Renal cortex interstitium (tissue), 11 donors: ENCODE results near the gene MYO5A. TPM values are rescaled to one million over a fixed set of nuclear protein-coding genes. Genes with fewer than 3 reads are reported as not detected.
"Not testable (repeated sequence)": the region's sequence is repeated elsewhere in the genome, so short reads cannot be mapped to it uniquely, and the experiment has no call there.

Experiments
- DNase-seq, 11 donors: peaks; one replicate each; pipeline ENCODE4 v3.0.0-alpha.2; 2013; ENCODE audit warnings: low read depth in 9 of 11, low spot score in 4 of 11; ENCODE audit errors: extremely low read depth in 1 of 11
- polyA plus RNA-seq, 3 donors: library from polyadenylated mRNA; unstranded; fragments of 120-200 nt; gene quantifications; one replicate each; pipeline ENCODE4 v1.2.1, GENCODE V29; 2013; ENCODE audit not compliant: insufficient read length in 3 of 3

The MYO5A gene
- polyA plus RNA-seq, 3 donors = 7.4 to 9.7 (median 9.6) TPM

- DNase-seq = no peak
Measured at GRCh38 chr15:52515343-52515742, 13.3 kb downstream of the MYO5A start.

- DNase-seq = no peak
Measured at GRCh38 chr15:52514482-52514881, 14.2 kb downstream of the MYO5A start.

- not testable (repeated sequence) for DNase-seq
Measured at GRCh38 chr15:52512869-52513268, 15.8 kb downstream of the MYO5A start.

GRCh38 chr15:52511084-52511483, 17.6 kb downstream of the MYO5A start:
- no peak for DNase-seq

- no peak for DNase-seq
Measured at GRCh38 chr15:52509500-52510245, 19.0 kb downstream of the MYO5A start.

GRCh38 chr15:52506549-52506948, 22.1 kb downstream of the MYO5A start:
- DNase-seq = no peak

- DNase-seq = no peak
Measured at GRCh38 chr15:52505151-52505550, 23.5 kb downstream of the MYO5A start.

- DNase-seq = no peak
Measured at GRCh38 chr15:52503788-52504496, 24.7 kb downstream of the MYO5A start.

GRCh38 chr15:52502608-52503007, 26.1 kb downstream of the MYO5A start:
- DNase-seq = no peak

GRCh38 chr15:52499506-52499905, 29.2 kb downstream of the MYO5A start:
- DNase-seq = no peak

GRCh38 chr15:52498706-52499105, 30.0 kb downstream of the MYO5A start:
- no peak for DNase-seq

- DNase-seq = no peak
Measured at GRCh38 chr15:52496776-52497470, 31.8 kb downstream of the MYO5A start.

- no peak for DNase-seq
Measured at GRCh38 chr15:52496175-52496574, 32.5 kb downstream of the MYO5A start.

- no peak for DNase-seq
Measured at GRCh38 chr15:52495125-52495524, 33.6 kb downstream of the MYO5A start.

- DNase-seq = no peak
Measured at GRCh38 chr15:52493968-52494367, 34.7 kb downstream of the MYO5A start.

GRCh38 chr15:52492132-52492531, 36.5 kb downstream of the MYO5A start:
- DNase-seq = no peak

GRCh38 chr15:52491472-52491871, 37.2 kb downstream of the MYO5A start:
- DNase-seq = no peak

GRCh38 chr15:52489430-52489829, 39.2 kb downstream of the MYO5A start:
- not testable (repeated sequence) for DNase-seq

- no peak for DNase-seq
Measured at GRCh38 chr15:52488830-52489229, 39.9 kb downstream of the MYO5A start.
